Hypothalamus (tissue), 51 donors: ENCODE data around the gene ADCY4.
A peak's percentile ranks its signal among the peaks of the same experiment; 100 is the strongest.

Source experiments
- DNase-seq, 51 donors: peaks; one replicate each; lab custom pipeline; 2025; lab: John Stamatoyannopoulos, UW

Gene ADCY4

DNA sequence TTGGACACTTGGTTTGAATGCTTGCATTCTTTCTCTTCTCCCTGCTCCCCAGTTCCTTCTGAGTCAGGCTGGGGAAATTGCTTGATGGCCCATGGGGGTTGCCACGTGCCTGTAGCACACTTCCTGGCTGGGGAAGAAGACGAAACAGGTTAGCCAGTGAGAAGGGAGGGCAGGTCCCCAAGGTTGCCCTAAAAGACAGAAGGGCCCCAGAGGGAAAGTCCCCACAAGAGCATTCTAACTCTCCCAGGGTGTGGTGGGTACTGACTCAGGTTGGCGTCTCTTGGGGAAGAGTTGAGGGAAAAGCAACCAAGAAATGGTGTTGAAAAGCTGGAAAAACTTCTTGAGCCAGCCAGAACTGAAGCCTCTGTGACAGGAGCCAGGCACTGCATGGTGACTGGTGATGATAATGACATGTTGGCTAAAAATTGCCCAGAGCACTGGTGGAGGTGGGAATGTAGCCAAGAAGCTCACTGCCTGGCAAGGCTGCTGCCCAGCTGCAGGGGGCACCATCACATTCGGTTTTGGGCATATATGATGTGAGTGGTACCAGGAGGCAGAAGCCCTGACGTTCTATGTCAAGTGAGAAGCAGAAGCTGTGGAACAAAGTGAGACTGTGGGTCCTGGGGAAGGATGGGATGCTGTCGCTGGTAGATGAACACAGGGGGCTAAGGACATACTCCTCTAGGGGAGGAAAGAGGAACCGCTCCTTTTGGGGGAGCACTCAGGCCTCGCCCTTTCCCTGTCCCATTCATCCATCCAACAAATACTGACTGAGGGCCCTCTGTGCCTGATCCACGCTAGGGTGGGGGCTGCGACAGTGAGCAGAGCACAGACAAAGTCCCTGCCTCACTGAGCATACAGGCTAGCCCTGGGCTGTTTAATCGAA lies 55.3 kb downstream of the ADCY4 start:
- DNase-seq: peak in 28 of 51 donors; percentile 4 to 64 (median 28)

DNA sequence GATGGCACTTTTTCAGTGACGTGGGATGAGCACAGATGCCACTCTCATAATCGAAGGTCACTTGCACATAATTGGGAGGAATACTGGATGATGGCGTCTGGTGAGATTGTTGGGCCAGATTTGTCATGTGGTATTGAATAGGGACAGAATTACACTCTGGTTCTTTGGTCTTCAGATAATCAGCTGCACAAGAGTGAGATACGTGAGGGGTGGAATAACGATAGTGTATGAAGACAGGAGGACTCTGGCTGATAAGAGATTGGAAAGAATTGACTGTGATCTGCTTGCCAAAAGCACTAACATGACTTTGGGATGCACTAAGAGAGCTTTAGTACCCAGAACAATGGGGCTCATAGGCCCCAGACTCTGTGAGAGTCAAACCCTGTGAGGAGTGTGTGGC lies 56.4 kb downstream of the ADCY4 start:
- DNase-seq: no peak

DNA sequence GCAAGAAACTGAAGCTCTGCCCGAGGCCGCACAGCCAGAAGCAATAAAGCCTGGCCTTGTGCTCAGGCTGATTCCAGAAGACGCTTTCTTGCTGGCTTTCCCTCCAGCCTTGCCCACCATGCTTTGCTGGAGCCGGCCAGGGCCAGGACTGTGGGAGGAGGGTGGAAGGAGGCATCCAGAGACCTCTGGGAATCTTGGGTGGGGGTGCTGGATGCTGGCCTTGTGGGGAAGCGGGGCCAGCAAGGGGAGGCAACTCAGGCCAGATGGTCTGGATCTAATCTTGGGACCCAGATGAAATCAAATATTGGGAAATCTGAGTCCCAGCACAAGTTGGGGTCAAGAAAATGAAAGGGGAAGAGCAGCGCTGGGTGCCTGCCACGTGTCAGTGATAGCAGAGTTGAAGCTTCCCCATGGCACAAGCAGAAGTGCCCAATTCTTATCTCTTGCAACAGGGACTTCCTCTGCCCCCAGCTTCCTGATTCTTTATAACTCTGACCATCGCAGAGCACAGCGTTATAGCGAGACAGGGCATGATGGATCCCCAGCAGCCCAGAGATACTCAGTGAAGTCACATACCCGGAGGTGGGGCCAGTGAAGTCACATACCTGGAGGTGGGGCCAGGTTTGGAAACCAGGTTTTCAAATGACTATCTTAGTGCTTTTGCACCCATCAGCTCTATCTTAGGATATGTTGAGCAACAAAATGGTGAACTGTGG lies 57.1 kb downstream of the ADCY4 start:
- DNase-seq: peak in 10 of 51 donors; percentile 3 to 14 (median 12)

DNA sequence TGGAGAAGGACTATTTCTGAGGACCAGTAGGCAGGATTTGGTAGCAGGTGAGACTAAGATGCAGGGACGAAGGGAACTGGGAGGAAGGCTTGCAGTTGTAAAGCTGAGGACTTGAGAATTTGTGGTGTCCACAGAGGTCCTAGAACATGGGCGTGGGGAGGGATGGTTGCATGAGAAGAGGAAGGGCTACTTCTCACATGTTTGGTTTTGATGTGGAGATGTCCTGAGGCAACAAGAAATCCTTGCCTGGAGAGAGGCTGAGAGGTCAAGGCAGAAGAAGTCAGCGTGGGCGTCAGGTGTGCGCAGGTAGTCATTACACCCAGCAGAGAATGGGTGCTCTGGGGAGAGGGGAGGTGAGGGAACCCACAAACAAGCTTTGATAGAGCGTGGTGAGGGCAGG lies 57.8 kb downstream of the ADCY4 start:
- no peak for DNase-seq

DNA sequence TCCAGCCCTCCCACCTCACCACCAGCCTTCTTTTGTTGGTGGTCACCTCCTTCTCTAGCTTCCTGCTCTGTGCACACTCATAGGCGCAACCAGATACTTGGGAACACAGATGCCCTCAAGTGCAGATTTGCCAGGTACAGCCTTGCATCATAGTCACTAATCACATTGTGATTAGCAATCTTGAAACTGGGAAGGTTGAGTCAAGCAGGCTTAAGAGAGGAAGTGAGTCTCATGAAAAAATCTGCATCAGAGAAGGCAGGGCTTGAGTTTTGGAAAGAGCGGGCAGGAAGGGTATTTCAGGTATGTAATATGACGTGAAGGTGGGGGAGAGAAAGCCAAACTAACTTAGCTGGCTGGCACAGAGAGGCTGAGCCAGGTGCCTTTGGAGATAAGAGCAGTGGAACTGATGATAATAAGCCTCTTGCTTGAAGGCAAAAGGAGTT lies 60.7 kb downstream of the ADCY4 start:
- peak in 2 of 51 donors; percentile 9 to 15 for DNase-seq

DNA sequence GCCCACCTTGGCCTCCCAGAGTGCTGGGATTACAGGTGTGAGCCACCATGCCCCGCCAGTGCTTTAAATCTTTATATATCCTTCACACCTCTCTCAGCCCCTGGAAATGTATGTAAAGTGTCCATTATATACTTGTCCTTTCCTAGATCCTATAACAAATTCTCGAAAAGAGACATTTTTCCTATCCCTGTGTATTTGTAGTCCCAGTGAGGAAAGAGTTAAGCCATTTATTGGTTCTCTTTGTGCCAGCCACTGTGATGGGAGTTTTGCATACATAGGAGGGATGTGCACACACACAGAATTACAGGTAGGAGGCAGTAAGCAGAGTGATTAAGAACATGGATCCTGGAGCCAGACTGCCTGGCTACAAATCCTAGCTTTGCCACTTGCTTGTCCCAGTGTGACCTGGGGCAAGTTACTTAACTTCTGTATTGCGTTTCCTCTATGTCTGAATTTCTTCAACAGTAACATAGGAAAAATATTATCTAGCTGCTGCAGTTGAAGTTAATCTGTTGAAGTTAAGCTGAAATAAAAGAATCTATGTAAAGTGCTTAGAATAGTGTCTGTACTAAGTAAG lies 61.4 kb downstream of the ADCY4 start:
- no peak for DNase-seq

DNA sequence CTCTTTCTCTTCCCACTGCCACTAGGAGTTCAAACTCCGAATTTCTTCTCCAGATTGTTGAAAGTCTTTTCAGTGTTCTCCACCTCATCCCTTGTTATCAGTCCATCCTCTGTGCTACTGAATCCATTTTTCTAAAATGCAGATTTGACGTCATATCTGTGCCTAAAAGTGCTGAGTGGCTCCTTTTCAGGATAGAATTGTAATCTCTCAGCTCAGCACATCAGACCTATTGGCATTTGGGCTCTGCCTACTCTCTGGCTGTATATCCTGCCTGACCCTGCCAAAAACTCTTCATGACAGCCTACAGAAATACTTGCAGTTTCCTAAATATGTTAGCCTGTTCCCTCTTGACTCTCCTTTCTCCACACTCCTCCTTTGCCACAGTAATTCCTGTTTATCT lies 62.4 kb downstream of the ADCY4 start:
- DNase-seq: no peak

DNA sequence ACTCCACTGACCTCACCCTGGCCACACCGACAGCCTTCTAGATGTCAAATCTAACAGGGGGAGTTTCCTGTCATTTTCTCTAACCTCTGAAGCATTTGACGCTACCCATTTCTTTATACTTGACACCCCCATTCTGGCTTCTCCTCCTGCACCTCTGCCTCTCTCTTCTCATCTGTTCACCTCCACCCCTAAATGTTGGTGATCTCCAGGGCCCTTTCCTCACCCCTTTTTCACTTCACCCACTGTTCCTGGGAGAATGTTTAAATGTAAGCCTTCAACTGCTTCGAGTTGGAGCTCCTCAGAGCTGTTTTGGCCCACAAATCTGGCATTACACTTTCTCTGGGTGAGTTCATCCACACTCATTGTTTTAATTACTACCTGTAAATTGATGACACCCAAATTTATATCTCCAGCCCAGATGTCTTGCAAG lies 63.0 kb downstream of the ADCY4 start:
- no peak for DNase-seq

DNA sequence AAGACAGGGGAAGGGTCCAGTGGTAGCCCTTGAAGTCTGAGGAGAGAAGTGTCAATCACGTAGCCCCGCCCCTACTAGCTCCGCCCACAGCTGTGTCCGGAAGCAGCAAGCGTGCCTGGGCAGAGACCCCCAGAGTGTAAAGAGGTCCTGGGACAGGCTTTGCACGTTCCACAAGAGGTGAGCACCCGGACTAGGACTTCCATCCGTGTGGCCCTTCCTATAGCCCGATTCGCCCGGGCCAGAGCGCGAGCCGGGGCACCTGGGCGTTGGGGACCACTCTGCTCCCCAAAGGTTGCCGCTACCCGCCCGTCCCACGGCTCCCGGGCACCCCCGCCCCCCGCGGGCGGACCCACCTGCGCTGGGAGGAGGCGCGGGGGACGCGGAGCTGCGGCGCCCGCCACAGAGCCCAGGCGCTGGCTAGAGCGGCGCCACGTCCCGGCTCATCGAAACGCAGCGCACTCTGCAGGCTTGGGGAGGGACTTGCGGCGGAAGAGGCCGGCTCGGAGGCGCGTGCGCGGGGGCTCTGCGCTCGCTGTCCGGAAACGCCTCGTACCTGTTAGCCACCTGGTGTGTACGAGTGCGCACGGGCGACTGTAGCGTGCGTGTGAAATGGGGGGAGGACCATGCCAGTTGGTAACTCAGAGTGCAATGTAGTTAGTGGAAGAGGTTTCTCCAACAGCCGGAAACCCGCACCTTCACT lies 63.6 kb downstream of the ADCY4 start, which contains the start of gene RABGGTA:
RABGGTA (minus strand) TSS at position 464 of the 700 bp plus-strand sequence. CDS start 482 bp downstream, outside the sequence.
- peak; percentile 40 to 87 (median 67) for DNase-seq

DNA sequence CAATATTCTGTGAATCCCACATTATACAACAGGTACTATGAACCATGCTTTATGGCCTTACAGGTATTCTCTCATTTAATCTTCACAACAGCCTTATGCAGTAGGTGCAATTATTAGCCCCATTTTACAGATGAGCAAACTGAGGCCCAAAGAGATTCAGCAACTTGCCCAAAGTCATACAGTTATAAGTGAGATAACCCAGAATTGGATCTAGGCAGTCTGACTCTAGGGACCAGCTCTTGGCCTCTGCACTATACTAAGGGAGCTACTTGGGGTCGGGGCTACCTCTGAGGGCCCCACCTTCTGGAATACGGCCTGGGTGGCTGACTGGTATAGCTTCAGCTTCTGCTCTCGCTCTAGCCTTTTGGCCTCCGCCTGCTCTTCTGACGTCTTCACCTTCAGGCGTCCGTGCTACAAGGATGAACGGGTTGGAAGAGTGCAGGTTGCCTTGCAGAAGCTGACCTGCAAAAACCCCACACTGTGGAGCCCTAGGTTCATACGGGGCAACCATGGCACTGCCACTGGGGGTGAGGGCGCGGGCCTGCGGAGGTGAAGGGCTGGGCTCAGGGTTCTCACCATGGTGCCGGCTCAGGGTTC lies 64.2 kb downstream of the ADCY4 start:
- DNase-seq: peak in 1 of 51 donors; percentile 45

DNA sequence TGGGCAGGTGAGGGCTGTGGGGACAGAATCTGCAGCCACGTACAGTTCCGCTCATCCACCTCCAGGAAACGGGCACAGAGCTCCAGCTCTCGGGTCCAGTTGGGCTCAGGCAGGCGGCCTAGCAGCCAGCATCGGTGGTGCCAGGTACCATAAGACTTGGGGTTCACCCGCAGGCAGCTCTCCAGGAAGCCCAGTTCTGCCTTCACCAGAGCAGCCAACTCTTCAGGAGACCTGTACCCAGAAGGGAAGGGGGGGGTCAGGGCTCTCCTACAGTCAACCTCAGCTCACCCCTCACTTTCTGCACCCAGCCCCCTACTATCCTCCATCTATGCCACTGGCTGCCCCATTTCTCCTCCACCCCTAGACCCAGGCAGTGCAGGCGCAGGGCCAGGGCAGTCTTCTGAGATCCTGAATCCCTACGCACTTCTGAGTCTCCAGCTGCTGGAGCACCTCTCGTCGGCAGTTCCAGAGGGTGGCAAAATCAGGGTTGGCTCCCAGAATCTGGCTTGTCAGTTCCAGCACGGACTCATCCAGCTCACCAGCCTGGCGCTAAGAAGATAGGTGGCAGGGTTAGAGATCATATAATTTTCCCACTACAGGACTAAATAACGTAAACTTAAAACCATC lies 64.8 kb downstream of the ADCY4 start:
- DNase-seq: no peak

DNA sequence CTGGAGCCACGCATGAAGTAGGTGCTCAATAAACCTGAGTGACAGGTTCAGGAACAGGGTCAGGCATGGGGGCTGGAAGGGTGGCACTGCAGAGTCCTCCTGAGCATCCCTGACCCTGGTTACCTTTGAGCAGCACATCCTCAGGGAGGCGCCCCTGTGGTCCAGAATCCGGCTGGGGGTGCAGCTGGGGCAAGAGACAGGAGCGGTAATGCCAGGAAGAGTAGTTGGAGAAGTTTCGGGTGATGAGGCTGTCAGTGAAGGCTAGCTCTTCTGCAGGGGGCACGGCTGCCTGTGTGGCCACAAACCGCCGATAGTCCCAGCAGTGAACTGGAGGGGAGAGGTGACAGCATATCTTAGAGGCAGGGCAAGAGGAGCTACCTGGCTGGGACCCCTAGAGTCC lies 65.5 kb downstream of the ADCY4 start:
- no peak for DNase-seq
